NCI-H82 (cell line): ENCODE results near the gene CCSAP.
A peak's percentile ranks its signal among the peaks of the same experiment; 100 is the strongest.

ENCODE experiments used
- DNase-seq: peaks from one replicate; lab custom pipeline; 2025; lab: John Stamatoyannopoulos, UW

CCSAP gene

DNA sequence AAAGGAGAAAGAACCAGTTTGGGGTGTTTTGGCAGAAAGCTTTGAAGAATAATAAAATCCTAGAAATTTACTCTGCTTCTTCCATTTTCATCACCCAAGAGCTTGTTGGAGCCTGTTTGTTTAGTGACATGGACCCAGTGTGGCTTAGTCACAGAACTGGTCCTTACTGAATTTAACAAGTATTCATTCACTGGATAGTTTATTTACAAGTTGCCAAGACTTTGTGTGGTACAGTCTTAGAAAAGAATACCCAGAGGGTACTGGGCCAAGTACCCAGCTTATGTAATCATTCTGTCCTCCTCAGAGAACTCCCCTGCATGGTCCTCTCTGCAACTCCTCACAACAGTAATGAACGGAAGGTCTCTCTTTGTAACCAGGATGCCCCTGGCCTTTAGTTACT, 55.6 kb downstream of the CCSAP start:
- no peak for DNase-seq

DNA sequence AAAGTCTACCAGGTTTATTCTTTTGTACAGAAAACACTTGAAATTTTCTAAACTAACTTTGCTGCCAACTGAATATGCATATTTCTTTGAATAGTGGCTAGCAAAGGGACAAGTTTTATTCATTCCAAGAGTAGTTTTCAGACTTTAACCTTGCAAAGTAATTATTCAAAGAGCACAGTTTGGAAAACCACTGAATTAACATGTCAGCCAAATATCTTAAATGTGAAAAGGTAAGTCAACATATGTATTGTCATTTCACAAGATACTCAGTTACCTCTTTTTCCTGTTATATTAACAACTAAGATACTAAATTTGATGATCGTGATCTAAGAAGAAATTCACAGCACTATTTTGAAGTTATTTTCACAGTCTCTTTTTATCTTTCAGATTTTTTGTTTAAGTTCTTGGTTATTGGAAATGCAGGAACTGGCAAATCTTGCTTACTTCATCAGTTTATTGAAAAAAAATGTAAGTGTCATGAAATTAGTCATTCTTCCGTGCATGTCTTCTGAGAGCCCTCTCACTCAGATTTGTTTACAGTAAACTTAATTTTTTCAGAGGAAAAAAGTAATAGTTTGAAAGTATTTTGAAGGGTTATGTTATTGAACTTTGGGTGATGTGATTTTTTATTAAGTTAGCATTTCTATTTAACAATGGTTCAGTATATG, 56.6 kb downstream of the CCSAP start:
- no peak for DNase-seq

DNA sequence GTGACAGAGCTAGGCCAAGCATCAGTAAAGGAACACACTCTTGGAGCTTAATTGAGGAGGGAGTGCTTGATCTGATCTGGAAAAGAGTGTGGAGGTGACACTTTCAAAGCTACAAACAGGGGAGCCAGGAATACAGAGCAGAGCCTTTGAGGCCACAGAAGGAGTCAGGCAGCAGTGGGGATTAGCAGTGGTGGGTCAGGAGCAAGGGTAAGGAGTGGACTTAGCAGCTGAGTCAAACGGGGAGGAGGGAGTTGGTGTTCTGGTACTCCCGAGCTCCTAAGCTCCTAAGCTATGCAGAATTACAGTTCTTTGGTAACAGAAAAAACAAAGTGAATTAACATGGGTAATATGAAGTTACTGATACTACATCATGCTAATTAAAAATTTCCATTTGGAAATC, 57.4 kb downstream of the CCSAP start:
- peak; percentile 81 for DNase-seq

DNA sequence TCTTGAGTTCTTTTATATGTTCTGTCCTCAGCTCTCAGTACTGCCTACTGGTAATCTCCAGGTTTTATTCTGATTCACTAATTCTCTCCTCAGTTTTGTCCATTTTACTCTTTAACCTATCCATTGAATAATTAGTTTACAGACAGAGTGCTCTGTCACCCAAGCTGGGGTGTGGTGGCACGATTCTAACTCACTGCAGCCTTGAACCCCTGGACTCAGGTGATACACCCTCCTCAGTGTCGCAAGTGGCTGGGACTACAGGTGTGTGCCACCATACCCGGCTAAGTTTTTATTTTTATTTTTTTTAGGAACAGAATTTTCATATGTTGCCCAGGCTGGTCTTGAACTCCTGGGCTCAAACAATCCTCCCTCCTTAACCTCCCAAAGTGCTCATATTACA, 58.0 kb downstream of the CCSAP start:
- no peak for DNase-seq

DNA sequence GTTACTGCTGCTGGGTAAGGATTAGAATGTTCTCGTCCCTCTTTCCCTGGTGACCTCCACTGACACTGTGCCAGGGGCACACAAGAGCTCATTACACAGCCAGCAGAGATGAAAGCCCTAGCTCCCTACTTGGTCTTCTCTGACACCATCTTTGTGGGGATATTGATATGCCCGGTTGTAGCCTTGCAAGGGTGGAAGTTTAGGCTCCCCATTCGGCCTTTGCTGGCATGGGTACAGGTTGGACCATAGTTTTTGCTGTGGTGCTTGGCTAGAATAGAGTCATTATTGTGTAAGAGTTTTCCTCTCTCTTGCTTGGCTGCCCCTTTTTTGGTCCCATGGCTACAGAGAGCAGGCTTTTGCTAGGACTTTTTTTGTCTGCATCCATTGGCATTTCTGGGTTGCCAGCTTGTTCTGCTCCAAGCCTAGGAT, 59.6 kb downstream of the CCSAP start:
- DNase-seq = no peak

DNA sequence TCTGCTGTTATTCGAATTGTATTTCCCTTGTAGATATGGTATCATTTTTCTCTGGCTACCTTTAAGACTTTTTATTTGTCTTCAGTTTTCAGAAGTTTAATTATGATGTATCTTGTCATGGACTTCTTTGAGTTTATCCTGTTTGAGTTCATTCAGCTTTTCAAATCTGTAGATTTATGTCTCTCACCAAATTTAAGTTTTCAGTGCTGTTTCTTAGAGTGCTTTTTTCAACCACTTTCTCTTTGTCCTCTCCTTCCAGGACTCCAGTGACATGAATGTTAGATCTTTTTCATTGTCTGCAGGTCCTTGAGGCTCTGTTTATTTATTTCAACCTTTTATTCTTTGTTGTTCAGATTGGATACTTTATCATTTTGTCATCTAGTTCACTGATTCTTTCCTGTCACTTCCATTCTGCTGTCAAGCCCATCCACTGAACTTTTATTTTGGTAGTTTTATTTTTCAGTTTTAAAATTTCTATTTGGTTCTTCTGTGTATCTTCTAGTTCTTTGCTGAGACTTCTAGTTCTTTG, 60.5 kb downstream of the CCSAP start:
- no peak for DNase-seq

DNA sequence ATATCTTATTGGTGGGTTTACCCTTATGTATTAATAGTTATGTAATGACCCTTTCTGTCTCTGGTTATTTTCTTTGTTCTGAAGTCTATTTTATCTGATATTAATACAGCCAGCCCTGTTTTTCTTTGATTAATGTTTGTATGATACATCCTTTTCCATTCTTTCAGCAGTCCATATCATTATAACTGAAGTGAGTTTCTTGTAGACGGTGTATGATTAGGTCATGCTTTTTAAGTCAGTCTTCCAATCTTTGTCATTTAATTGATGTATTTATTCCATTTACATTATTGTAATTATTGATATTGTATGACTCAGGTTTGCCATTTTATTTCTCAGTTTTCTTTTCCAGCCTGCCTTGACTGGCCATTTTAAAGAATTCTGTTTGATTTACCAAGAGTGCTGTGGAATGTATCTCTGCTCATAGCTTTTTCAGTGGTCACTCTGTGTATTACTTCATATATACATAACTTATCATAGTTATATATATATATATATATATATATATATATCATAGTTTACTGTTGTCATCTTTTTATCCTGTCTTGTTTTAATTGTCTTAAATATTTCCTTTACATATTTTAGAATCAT, 61.4 kb downstream of the CCSAP start:
- DNase-seq = no peak

DNA sequence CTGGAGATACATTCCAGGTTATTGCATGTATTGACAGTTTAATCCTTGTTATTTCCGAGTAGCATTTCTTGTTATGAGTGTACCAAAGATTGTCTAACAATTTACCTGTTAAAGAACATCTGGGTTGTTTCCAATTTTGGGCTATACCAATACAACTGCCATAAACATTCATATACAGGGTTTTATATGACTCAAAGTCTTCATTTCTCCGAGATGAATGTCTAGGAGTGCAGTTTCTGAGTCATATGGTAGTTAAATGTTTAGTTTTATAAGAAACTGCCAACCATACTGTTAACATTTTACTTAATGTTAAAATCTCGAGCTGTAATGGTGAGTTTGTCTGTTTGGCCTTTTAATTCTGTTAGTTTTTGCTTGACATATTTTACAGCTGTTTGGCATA, 61.9 kb downstream of the CCSAP start:
- DNase-seq = no peak

DNA sequence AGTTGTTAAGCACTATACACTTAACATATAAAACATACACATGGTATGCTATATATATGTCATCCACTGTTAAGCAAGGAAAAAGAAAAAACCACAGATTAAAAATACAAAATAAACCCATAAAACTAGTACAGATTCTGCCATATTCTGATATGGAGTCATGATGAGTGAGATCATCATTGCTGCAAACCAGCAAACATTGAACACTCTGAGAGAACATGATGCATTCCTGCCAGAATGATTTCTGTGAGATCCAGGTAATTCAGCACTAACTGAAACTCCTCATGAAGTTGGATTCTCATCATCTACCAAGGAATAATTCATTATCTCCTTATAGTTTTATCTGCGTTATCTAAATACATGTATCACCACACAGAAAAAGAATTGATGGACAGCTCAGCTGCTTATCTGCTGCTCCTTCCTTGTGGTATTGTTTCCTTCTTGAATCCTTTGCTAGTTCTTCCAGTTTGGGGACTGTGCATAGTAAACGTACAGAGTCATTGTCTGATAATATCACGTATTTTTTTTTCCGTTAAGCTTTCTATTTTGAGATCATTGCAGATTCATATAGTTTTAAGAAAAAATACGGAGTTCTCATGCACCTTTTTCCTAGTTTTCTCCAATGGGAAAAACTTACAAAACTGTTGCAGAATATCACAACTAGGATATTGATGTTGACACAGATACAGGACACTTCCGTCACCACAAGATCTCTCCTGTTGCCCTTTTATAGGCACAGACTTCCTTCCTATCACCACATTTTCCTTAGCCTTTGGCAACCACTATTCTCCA, 62.6 kb downstream of the CCSAP start:
- no peak for DNase-seq

DNA sequence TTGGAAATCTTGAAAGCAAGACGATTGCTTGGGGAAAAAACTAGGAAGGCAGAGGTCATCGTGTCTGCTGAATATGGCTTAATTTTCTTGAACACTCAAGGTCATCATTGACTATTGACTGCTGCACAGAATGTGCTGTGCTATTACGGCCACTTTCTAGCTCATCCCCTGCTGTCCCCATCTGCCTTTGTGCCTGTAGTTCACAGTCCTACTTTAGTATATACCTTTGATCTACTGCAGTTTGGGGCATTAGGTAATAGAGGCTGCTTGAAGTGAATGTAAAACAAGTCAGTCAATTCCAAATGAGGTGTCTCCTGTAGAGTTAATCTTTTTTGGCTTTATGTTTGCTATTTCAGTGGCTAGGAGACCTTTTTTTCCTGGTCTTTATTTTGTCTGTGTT, 63.6 kb downstream of the CCSAP start:
- DNase-seq = no peak

DNA sequence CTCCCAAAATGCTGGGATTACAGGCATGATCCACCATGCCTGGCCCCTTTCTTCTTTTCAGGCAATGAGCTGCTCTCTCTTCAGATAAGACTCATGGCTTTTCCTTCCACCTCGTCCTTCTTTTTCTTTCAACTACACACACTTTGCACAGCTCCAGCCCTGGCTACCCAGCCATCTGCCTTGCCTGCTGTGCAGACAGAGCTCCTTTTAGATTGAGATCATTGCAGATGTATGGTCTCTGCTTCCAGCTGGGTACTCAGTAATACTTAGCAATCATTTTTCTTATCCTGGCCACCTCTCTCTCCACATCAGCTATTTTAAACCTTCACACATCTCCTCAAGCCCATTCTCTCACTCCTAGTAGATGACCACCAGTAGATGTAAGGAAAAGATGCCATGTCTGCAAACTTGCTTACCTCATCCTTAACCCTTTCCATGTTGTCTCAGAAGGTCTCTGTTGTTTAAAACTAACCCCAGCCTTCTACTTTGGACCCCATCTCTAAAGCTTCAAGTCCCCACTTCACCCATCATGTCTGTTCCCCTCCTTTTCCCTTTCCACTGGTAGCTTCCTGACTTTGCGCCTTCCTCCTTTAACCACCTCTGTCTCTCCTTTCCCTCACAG, 64.6 kb downstream of the CCSAP start:
- DNase-seq = no peak

DNA sequence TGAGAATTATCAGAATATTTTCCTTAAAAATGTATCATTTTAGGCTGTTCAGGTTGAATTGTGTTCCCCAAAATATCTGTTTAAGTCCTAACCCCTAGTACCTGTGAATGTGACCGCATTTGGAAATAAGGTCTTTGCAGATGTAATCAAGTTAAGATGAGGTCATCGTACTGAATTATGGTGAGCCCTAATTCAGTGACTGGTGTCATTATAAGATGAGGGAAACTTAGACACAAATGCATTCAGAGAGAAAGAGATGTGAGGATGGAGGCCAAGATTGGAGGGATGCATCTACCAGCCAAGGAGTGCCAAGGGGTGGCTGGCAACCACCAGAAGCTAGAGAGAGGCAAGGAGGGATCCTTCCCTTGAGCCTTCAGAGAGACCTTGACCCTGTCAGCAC, 67.8 kb downstream of the CCSAP start:
- DNase-seq = no peak

DNA sequence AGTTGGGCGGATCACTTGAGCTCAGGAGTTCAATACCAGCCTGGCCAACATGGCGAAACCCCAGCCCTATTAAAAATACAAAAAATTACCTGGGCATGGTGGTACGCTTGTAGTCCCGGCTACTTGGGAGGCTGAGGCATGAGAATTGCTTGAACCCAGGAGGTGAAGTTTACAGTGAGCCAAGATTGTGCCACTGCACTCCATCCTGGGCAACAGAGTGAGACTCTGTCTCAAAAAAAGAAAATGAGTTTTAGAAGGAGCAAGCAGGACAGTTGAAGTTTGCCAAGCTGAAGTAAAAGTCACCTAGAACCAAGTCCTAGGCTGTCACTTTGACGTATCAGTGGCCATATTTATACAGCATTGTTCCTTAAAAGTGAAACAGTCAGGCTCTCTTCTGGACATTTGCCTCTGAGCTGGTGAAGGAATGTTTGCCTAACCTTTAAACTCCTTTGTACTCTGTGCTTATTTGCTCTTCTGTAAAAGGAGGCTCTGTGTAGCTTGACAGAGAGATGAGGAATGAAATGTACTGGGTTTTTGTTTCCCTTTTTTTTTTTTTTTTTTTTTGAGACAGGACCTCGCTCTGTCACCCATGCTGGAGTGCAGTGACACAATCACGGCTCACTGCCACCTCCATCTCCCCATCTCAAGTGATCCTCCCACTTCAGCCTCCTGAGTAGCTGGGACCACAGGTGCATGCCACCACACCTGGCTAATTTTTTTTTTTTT, 69.2 kb downstream of the CCSAP start:
- DNase-seq = no peak

DNA sequence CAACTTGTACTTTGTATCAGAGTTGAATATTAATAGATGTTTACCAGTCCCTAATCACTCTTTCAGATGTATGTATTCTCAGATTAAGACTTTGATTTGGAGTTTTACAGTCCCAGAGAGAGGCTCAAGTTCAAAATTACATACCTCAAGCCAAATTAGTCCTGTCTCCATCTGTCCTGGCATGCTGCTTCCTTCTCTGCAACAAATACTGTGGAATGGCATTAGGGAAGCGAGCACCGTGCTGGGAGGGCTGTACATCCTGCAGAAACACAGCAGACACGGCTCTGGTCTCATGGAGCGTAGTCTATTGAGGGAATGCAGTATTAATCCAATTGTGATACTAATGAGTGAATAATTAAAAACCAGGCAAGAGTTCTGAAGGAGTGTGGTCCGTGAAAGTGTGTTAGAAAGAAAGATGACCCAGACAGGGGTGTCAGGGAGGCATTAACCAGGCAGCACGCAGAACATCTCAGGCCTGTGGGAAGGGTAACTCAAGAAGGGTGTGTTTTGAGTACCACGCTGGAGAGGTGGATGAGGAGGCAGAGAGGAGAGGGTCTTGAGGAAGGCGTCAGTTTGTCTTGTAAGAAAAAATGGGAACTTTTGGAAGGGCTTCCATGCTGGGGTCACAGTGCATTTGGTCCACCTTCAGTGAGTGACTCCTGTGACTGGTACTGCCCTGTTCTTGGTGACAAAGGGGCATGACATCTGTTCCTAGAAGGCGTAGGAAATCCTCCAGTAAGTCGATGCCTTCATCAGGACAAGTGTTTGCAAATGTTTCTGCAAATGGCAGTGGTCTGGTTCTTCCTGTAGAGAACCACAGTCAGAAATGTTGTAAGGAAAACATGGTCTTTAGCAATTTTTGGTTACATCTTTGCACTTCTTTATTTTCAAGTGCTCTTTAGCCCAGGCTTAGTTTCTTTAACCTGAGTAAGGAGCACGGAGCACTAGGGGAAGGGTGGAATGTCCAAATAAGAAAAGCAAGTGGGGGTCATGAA, 70.4 kb downstream of the CCSAP start:
- peak; percentile 71 for DNase-seq

DNA sequence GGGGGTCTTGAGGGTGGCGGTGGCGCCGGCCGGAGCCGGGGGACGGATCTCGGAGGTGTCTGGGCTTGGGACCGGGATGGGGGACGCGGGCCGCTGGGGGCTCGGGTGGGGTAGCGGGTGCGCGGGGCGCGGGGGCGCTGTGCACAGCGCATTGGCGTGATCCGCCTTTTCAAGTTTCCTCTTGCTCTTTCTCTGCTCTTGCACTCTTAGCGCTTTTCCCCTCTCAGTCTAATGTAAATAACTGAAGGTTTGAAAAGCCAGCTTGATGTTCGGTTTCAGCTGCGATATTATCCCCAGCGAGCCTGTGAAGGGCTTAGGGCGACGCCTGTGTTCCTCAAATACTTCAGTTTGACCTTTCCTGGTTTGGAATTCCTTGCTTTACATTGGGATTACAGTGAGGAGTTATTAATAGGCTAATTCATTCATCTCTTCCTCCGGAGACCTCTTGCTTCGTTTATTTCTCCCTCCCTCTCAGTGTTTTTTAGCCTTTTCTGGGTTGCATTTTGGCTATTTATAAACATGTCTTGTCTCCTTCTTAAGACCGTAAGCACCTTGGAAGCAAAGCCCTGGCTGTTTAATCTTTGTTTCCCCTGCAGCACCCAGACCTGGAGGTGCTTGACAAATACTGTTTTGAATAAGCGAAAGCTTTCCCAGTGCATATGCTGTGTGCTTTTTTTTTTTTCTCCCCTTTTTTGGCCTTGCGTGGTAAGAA, 71.2 kb downstream of the CCSAP start:
- peak; percentile 65 for DNase-seq
